Erythroblast (primary cell): ENCODE data around the gene PTGS1.

Source experiments
- GATA1 ChIP-seq: IDR thresholded peaks from 2 replicates; pipeline ENCODE4 v1.6.1; 2011; ENCODE audit warnings: low read depth, mild to moderate bottlenecking, control low read depth, low read length, moderate library complexity
- POLR2A ChIP-seq: IDR thresholded peaks from 2 replicates; pipeline ENCODE4 v1.6.1; 2011; ENCODE audit warnings: mild to moderate bottlenecking, low read length

- TF ChIP-seq POLR2A (no peak), GATA1 (no peak)
Observed at GRCh38 chr9:122364117-122364782, 6.6 kb upstream of the PTGS1 start.
